Activated CD8-positive, alpha-beta memory T cell treated with anti-CD3 and anti-CD28 coated beads for 1 hour (primary cell): ENCODE data around the gene ALOXE3.

Source experiments
- DNase-seq, 2 donors: peaks; one replicate each; pipeline ENCODE4 v3.0.0-alpha.2; 2020; ENCODE audit warnings: low read depth in 1 of 2; ENCODE audit errors: extremely low read depth in 1 of 2

ALOXE3 gene

DNA sequence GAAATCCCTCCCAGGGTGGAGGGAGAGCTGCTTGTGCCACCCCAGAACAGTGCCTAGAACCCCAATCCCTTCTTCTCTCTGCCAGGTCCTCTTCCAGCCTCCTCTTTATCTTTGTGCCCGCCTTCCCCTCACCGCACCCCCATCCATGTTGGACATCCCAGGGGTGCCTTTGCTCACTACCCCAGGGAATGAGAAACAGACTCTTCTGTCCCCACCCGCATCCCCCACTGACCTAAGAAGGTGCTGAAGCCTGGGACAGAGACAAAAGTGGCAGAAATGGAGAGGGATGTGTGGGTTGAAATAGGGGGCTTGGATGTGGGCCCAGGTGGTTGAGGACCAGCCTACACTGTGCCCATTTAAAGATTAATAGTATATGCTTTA, 62.5 kb downstream of the ALOXE3 start:
- no peak for DNase-seq

GRCh38 chr17:8053600-8053999, 64.7 kb downstream of the ALOXE3 start:
- no peak for DNase-seq

DNA sequence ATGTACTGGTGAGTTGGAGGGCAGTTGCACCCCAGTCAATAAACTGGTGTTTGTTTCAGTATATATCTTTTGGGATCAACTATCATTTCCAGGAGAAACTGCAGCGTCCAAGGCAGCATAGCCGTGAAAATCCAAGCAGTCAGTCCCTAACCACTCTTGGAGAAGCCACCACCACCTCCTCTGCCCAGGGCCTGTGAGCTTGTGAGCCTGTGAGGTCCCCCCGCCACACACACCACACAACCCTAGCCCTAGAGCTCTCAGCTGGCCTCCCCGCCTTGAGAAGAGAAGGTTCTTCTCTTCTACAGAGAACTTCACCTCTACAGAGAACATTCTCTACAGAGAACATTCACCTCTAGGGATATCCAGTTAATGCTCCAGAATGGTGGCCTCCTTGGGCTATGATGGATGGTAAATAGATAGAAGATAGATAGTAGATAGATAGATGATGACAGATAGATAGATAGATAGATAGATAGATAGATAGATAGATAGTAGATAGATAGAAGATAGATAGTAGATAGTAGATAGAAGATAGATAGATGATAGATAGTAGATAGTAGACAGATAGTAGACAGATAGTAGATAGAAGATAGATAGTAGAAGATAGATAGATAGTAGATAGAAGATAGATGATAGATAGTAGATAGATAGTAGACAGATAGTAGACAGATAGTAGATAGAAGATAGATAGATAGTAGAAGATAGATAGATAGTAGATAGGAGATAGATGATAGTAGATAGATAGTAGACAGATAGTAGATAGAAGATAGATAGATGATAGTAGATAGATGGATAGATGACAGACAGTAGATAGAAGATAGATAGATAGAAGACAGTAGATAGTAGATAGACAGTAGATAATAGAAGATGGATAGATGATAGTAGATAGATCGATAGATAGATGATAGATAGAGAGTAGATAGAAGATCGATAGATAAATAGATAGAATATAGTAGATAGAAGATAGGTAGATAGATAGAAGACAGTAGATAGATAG, 65.8 kb downstream of the ALOXE3 start:
- no peak for DNase-seq

GRCh38 chr17:8051831-8052230, 66.5 kb downstream of the ALOXE3 start:
- no peak for DNase-seq

DNA sequence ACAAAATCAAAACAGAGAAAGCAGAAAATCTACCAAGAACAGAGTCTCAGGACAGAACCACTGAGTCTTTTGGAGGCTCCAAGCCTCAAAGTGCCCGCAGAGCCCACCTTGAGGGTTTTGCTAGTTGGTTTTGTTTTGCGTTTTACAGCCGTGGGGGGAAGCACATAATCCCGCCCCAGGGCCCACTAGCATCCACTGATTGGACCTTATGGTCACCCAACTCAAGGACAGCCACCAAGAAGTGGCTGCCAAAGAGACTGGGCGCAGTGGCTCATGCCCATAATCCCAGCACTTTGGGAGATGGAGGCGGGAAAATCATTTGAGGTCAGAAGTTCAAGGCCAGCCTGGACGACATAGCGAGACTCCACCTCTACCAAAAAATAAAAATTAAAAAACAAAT, 69.6 kb downstream of the ALOXE3 start:
- DNase-seq = no peak

DNA sequence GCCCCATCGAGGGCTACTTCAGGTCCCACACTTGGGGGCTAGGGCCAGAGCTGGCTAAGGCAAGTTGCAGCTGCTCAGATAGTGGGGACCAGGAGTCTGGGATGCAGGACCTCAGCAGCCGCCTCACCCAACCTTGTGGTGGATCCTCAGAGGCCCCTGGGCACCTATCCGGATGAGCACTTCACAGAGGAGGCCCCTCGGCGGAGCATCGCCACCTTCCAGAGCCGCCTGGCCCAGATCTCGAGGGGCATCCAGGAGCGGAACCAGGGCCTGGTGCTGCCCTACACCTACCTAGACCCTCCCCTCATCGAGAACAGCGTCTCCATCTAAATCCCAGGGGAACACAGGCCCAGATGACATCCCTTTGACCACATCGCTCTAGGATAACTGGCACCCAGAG, 70.1 kb downstream of the ALOXE3 start:
- no peak for DNase-seq

GRCh38 chr17:8047769-8048110, 70.6 kb downstream of the ALOXE3 start:
- DNase-seq = no peak

DNA sequence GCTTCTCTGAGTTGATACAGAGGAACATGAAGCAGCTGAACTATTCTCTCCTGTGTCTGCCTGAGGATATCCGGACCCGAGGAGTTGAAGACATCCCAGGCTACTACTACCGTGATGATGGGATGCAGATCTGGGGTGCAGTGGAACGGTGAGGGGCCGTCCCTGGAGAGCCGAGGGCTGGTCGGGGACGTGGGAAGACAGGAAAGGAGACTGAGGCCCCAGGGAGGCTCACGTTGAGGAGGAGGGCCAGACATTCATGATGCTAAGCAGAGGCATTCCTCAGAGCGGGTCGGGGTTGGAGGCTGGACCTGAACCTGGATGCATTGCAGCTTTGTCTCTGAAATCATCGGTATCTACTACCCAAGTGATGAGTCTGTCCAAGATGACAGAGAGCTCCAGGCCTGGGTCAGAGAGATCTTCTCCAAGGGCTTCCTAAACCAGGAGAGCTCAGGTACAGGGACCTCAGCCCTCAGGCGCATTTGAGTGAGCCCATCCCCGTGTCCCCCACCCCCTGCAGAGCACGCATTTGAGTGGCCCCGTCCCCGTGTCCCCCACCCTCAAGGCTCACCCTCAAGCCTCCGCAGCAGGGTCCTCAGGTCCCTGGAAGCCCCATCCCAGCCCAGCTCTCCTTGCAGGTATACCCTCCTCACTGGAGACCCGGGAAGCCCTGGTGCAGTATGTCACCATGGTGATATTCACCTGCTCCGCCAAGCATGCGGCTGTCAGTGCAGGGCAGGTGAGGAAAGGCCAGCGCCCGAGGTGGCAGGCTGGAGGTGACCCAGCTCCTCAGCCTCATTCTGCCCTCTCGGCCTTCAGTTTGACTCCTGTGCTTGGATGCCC, 71.2 kb downstream of the ALOXE3 start:
- DNase-seq = no peak

GRCh38 chr17:8046306-8046928, 71.9 kb downstream of the ALOXE3 start:
- DNase-seq = no peak
